Panc1 (cell line): ENCODE measurements around the gene MAST4.

ENCODE experiments used
- POLR2AphosphoS5 ChIP-seq: IDR thresholded peaks from 2 replicates; pipeline ENCODE4 v1.6.1; 2012; ENCODE audit warnings: mild to moderate bottlenecking, low read depth, low read length, moderate library complexity
- SIN3A ChIP-seq: IDR thresholded peaks from 2 replicates; pipeline ENCODE4 v1.6.1; 2012; ENCODE audit warnings: low read depth, mild to moderate bottlenecking, low read length, moderate library complexity, borderline replicate concordance; ENCODE audit not compliant: insufficient read depth
- TCF7L2 ChIP-seq: IDR thresholded peaks from 2 replicates; pipeline ENCODE4 v1.6.1; 2011; ENCODE audit warnings: mild to moderate bottlenecking, low read depth, low read length, inconsistent platforms
- TF ChIP-seq, protein P1 (sequence below): fragments of 450-650 bp; IDR thresholded peaks from 2 replicates; pipeline ENCODE4 v1.5.1; 2017; ENCODE audit warnings: mild to moderate bottlenecking

GRCh38 chr5:66694036-66694435 lies 97.8 kb downstream of the MAST4 start:
- TF ChIP-seq, protein P1, sequence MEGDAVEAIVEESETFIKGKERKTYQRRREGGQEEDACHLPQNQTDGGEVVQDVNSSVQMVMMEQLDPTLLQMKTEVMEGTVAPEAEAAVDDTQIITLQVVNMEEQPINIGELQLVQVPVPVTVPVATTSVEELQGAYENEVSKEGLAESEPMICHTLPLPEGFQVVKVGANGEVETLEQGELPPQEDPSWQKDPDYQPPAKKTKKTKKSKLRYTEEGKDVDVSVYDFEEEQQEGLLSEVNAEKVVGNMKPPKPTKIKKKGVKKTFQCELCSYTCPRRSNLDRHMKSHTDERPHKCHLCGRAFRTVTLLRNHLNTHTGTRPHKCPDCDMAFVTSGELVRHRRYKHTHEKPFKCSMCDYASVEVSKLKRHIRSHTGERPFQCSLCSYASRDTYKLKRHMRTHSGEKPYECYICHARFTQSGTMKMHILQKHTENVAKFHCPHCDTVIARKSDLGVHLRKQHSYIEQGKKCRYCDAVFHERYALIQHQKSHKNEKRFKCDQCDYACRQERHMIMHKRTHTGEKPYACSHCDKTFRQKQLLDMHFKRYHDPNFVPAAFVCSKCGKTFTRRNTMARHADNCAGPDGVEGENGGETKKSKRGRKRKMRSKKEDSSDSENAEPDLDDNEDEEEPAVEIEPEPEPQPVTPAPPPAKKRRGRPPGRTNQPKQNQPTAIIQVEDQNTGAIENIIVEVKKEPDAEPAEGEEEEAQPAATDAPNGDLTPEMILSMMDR: no peak
- TF ChIP-seq TCF7L2: no peak
- TF ChIP-seq SIN3A: no peak
- TF ChIP-seq POLR2AphosphoS5: no peak
